Liver (tissue), 9 donors: ENCODE results near the gene XCR1. TPM values are rescaled to one million over a fixed set of nuclear protein-coding genes. Genes with fewer than 3 reads are reported as not detected.

ENCODE experiments used
- DNase-seq: peaks from one replicate; pipeline ENCODE4 v3.0.0-alpha.2; 2017; ENCODE audit warnings: low spot score
- H3K27ac ChIP-seq, 2 donors: one replicate each; pipeline ENCODE4 v1.7.0; 2013; ENCODE audit warnings: inconsistent platforms in 2 of 2, low read length in 2 of 2, control low read depth in 1 of 2, low read depth in 1 of 2, mild to moderate bottlenecking in 1 of 2
- H3K27me3 ChIP-seq, 4 donors: one replicate each; pipeline versions ENCODE4 v1.6.1 to v1.7.0; 2013; ENCODE audit warnings: low read length in 3 of 4, inconsistent platforms in 1 of 4, mild to moderate bottlenecking in 1 of 4, moderate library complexity in 1 of 4; ENCODE audit not compliant: control insufficient read depth in 4 of 4, insufficient read depth in 4 of 4
- H3K36me3 ChIP-seq, 4 donors: one replicate each; pipeline versions ENCODE4 v1.6.1 to v1.7.0; 2013; ENCODE audit warnings: low read length in 3 of 4, mild to moderate bottlenecking in 3 of 4, low read depth in 1 of 4, moderate library complexity in 1 of 4; ENCODE audit not compliant: control insufficient read depth in 4 of 4, insufficient read depth in 3 of 4
- H3K4me1 ChIP-seq, 4 donors: one replicate each; pipeline versions ENCODE4 v1.6.1 to v1.7.0; 2013; ENCODE audit warnings: low read length in 3 of 4, mild to moderate bottlenecking in 3 of 4, moderate library complexity in 1 of 4; ENCODE audit not compliant: control insufficient read depth in 4 of 4, insufficient read depth in 4 of 4
- H3K4me3 ChIP-seq, 3 donors: one replicate each; pipeline versions ENCODE4 v1.6.1 to v1.7.0; 2013; ENCODE audit warnings: low read length in 3 of 3, control low read depth in 1 of 3, low read depth in 1 of 3, mild to moderate bottlenecking in 1 of 3
- H3K9ac ChIP-seq, 2 donors: one replicate each; pipeline ENCODE4 v1.7.0; 2013; ENCODE audit warnings: low read length in 2 of 2, mild to moderate bottlenecking in 2 of 2, moderate library complexity in 2 of 2, control low read depth in 1 of 2, low read depth in 1 of 2
- H3K9me3 ChIP-seq, 4 donors: one replicate each; pipeline versions ENCODE4 v1.6.1 to v1.7.0; 2013; ENCODE audit warnings: low read length in 3 of 4; ENCODE audit not compliant: control insufficient read depth in 4 of 4
- ATF3 ChIP-seq: IDR thresholded peaks from 2 replicates; pipeline ENCODE4 v1.6.1; 2016; ENCODE audit warnings: antibody characterized with exemption
- CTCF ChIP-seq: fragments of 150-350 bp; IDR thresholded peaks from 2 replicates; pipeline ENCODE4 v1.5.1; 2017; ENCODE audit warnings: improper control_type of control experiment, low read depth, low read length; ENCODE audit not compliant: missing input control
- EGR1 ChIP-seq, 2 donors: IDR thresholded peaks; 2 replicates each; pipeline ENCODE4 v1.6.1; 2016 to 2018; ENCODE audit warnings: antibody characterized with exemption in 2 of 2, low read depth in 2 of 2
- FOXA1 ChIP-seq: IDR thresholded peaks from 2 replicates; pipeline ENCODE4 v1.6.1; 2016; ENCODE audit warnings: antibody characterized with exemption
- FOXA2 ChIP-seq: IDR thresholded peaks from 2 replicates; pipeline ENCODE4 v1.6.1; 2016; ENCODE audit warnings: antibody characterized with exemption
- GABPA ChIP-seq, 2 donors: IDR thresholded peaks in 1 of 2; conservative IDR thresholded peaks in 1 of 2; 2 replicates each; pipeline ENCODE4 v1.6.1; 2016; ENCODE audit warnings: antibody characterized with exemption in 2 of 2, mild to moderate bottlenecking in 1 of 2, moderate library complexity in 1 of 2
- HNF4A ChIP-seq, 2 donors: conservative IDR thresholded peaks; 2 replicates each; pipeline ENCODE4 v1.6.1; 2016; ENCODE audit warnings: antibody characterized with exemption in 2 of 2, mild to moderate bottlenecking in 2 of 2
- HNF4G ChIP-seq: IDR thresholded peaks from 2 replicates; pipeline ENCODE4 v1.6.1; 2016; ENCODE audit warnings: antibody characterized with exemption
- JUND ChIP-seq, 2 donors: IDR thresholded peaks; 2 replicates each; pipeline ENCODE4 v1.6.1; 2016; ENCODE audit warnings: antibody characterized with exemption in 2 of 2
- MAX ChIP-seq: IDR thresholded peaks from 2 replicates; pipeline ENCODE4 v1.6.1; 2016; ENCODE audit warnings: antibody characterized with exemption
- NR2F2 ChIP-seq: IDR thresholded peaks from 2 replicates; pipeline ENCODE4 v1.6.1; 2016; ENCODE audit warnings: antibody characterized with exemption
- RAD21 ChIP-seq, 2 donors: IDR thresholded peaks; 2 replicates each; pipeline ENCODE4 v1.6.1; 2016; ENCODE audit warnings: antibody characterized with exemption in 2 of 2, mild to moderate bottlenecking in 2 of 2
- REST ChIP-seq: IDR thresholded peaks from 2 replicates; pipeline ENCODE4 v1.6.1; 2016; ENCODE audit warnings: antibody characterized with exemption, mild to moderate bottlenecking
- RXRA ChIP-seq, 2 donors: IDR thresholded peaks; 2 replicates each; pipeline ENCODE4 v1.6.1; 2017 to 2018; ENCODE audit warnings: antibody characterized with exemption in 2 of 2, mild to moderate bottlenecking in 1 of 2
- SP1 ChIP-seq: IDR thresholded peaks from 2 replicates; pipeline ENCODE4 v1.6.1; 2018; ENCODE audit warnings: antibody characterized with exemption, mild to moderate bottlenecking
- TAF1 ChIP-seq: conservative IDR thresholded peaks from 2 replicates; pipeline ENCODE4 v1.6.1; 2016; ENCODE audit warnings: antibody characterized with exemption, mild to moderate bottlenecking
- YY1 ChIP-seq: IDR thresholded peaks from 2 replicates; pipeline ENCODE4 v1.6.1; 2016; ENCODE audit warnings: antibody characterized with exemption, mild to moderate bottlenecking
- ZBTB33 ChIP-seq: IDR thresholded peaks from 2 replicates; pipeline ENCODE4 v1.6.1; 2016; ENCODE audit warnings: antibody characterized with exemption
- WGBS: extraction: QIAGEN DNeasy Blood & Tissue Kit; methylation state at CpG from one replicate; pipeline ENCODE4 v1.1.7; 2013; 5-methylcytosine and 5-hydroxymethylcytosine counted together
- polyA plus RNA-seq, 2 donors: library from polyadenylated mRNA; stranded (reverse) in 1 of 2; unstranded in 1 of 2; fragments of 200-250 nt in 1 of 2; fragments of >200 nt in 1 of 2; fragmentation: Nextera tagmentation in 1 of 2; extraction: Ambion mirVana in 1 of 2; gene quantifications; one replicate each; pipeline versions ENCODE4 v1.2.1 to v1.2.3, GENCODE V29; 2013 to 2015
- total RNA-seq, 2 donors: library from RNA; depleted of rRNA; stranded (reverse); fragments of >200 nt; gene quantifications; one replicate each; pipeline ENCODE4 v1.2.3, GENCODE V29; 2014
- donor health status: healthy.
- donor health status: healthy.
- donor health status: healthy.
- donor health status: healthy.
- donor health status: healthy.

XCR1 gene
- total and polyA plus RNA-seq, 4 donors, result under 0.01 to 0.08 (median 0.03) TPM; not detected in 1

- Histone ChIP-seq H3K27ac (no peak overlapping the region), H3K9me3 (no peaks in the 10 kb centered on the region), H3K4me1 (no peaks in the 10 kb centered on the region), H3K27me3 (no peaks in the 10 kb centered on the region), H3K36me3 (no peaks in the 10 kb centered on the region), H3K9ac (no peak overlapping the region), H3K4me3 (no peak overlapping the region)
- TF ChIP-seq YY1 (no peak), HNF4G (no peak), SP1 (no peak), TAF1 (no peak)
- no peak for DNase-seq
- WGBS, result 96% methylated on average over 37 of the region's 37 CpGs
Measured at GRCh38 chr3:46020766-46021510, 6.3 kb downstream of the XCR1 start.

GRCh38 chr3:46019707-46020106, 7.6 kb downstream of the XCR1 start:
- TF ChIP-seq NR2F2 (no peak), RAD21 (IDR thresholded peaks at IDR 0.05) (no peak), CTCF (no peak), FOXA2 (no peak), REST (no peak), MAX (no peak), ZBTB33 (no peak), FOXA1 (no peak), RXRA (IDR thresholded peaks at IDR 0.05) (no peak), SP1 (no peak), ATF3 (no peak), EGR1 (IDR thresholded peaks at IDR 0.05; ENCODE audit: low read depth in 2 of 2) (no peak), HNF4A (conservative IDR thresholded peaks at IDR 0.05) (no peak), TAF1 (no peak), HNF4G (no peak), JUND (IDR thresholded peaks at IDR 0.05) (no peak), GABPA (IDR thresholded peaks at IDR 0.05 in 1 of 2, conservative IDR thresholded peaks at IDR 0.05 in 1 of 2) (no peak), YY1 (no peak)
- H3K27me3 ChIP-seq, result no peaks in the 10 kb centered on the region
- no peak overlapping the region for H3K4me3 ChIP-seq
- no peaks in the 10 kb centered on the region for H3K36me3 ChIP-seq
- no peaks in the 10 kb centered on the region for H3K9me3 ChIP-seq
- WGBS, result 93% methylated on average over 1 of the region's 1 CpG
- no peak overlapping the region for H3K27ac ChIP-seq
- no peak for DNase-seq
- H3K4me1 ChIP-seq, result no peaks in the 10 kb centered on the region
- H3K9ac ChIP-seq, result no peak overlapping the region
